Spleen (tissue), 11 donors: ENCODE results near the gene RABGGTA. TPM values are rescaled to one million over a fixed set of nuclear protein-coding genes. Genes with fewer than 3 reads are reported as not detected.
"Not testable (repeated sequence)": the region's sequence is repeated elsewhere in the genome, so short reads cannot be mapped to it uniquely, and the experiment has no call there.

Experiments
- DNase-seq: peaks from one replicate; pipeline ENCODE4 v3.0.0-alpha.2; 2020
- H3K27ac ChIP-seq, 8 donors: fragments of 200-600 bp; sonication (generic) in 7 of 8; 1 replicate in 4 of 8; 2 replicates in 4 of 8; pipeline versions ENCODE4 v1.5.0 to v1.8.0; 2016 to 2021; ENCODE audit warnings: inconsistent platforms in 4 of 8, mild to moderate bottlenecking in 4 of 8, moderate library complexity in 1 of 8
- H3K27me3 ChIP-seq, 7 donors: fragments of 200-600 bp; sonication (generic) in 6 of 7; replicated peaks in 1 of 7; 1 replicate in 4 of 7; 2 replicates in 3 of 7; pipeline versions ENCODE4 v1.5.0 to v1.8.0; 2016 to 2021; ENCODE audit warnings: inconsistent platforms in 3 of 7, mild to moderate bottlenecking in 1 of 7
- H3K36me3 ChIP-seq, 6 donors: fragments of 200-600 bp; sonication (generic) in 5 of 6; 1 replicate in 4 of 6; 2 replicates in 2 of 6; pipeline versions ENCODE4 v1.5.0 to v1.8.0; 2016 to 2021; ENCODE audit warnings: inconsistent platforms in 2 of 6
- H3K4me1 ChIP-seq, 6 donors: fragments of 200-600 bp; sonication (generic) in 5 of 6; 1 replicate in 3 of 6; 2 replicates in 3 of 6; pipeline versions ENCODE4 v1.5.0 to v1.8.0; 2016 to 2021; ENCODE audit warnings: inconsistent platforms in 3 of 6
- H3K4me3 ChIP-seq, 8 donors: fragments of 200-600 bp; sonication (generic) in 7 of 8; 1 replicate in 4 of 8; 2 replicates in 4 of 8; pipeline versions ENCODE4 v1.5.0 to v1.8.0; 2016 to 2021; ENCODE audit warnings: inconsistent platforms in 4 of 8, mild to moderate bottlenecking in 4 of 8, moderate library complexity in 2 of 8
- H3K9me3 ChIP-seq, 8 donors: fragments of 200-600 bp; sonication (generic) in 7 of 8; 1 replicate in 4 of 8; 2 replicates in 4 of 8; pipeline versions ENCODE4 v1.5.0 to v1.8.0; 2016 to 2021; ENCODE audit warnings: inconsistent platforms in 4 of 8
- POLR2A ChIP-seq, 3 donors: fragments of 450-650 bp; IDR thresholded peaks; one replicate each; pipeline ENCODE4 v1.5.1; 2017; ENCODE audit warnings: antibody characterized with exemption in 3 of 3, mild to moderate bottlenecking in 1 of 3
- POLR2AphosphoS5 ChIP-seq, 3 donors: sonication (generic); formaldehyde crosslinking; IDR thresholded peaks; one replicate each; pipeline ENCODE4 v1.5.1; 2017; ENCODE audit warnings: antibody characterized with exemption in 3 of 3
- WGBS, 5 donors: extraction: QIAGEN DNeasy Blood & Tissue Kit in 3 of 5; methylation state at CpG; one replicate each; pipeline versions ENCODE4 v1.1.5 to v1.1.7; 2013 to 2018; 5-methylcytosine and 5-hydroxymethylcytosine counted together
- intact Hi-C: fragments of 100-400 bp; cut with DNase I; formaldehyde crosslinking; loops from one replicate; pipeline ENCODE4 v1.15.0; 2023; ENCODE audit warnings: low total_unique reads
- polyA plus RNA-seq, 3 donors: library from polyadenylated mRNA; stranded (reverse); fragments of 200-250 nt; gene quantifications; one replicate each; pipeline ENCODE4 v1.2.1, GENCODE V29; 2013
- total RNA-seq, 7 donors: library from RNA; depleted of rRNA in 3 of 7; stranded (reverse); fragments of >200 nt in 3 of 7; fragmentation: NEBNext Ultra II Directional in 4 of 7; extraction: Animal tissue kit (Norgen Biotek cat#: 25700) in 4 of 7; gene quantifications; one replicate each; pipeline versions ENCODE4 v1.1.0 to v1.2.1, GENCODE V29; 2016 to 2021
- TF ChIP-seq, protein P1 (sequence below), 11 experiments: fragments of 200-600 bp in 7 of 11; fragments of 450-650 bp in 4 of 11; sonication (generic) in 4 of 11; IDR thresholded peaks in 8 of 11; conservative IDR thresholded peaks in 3 of 11; 1 replicate in 7 of 11; 2 replicates in 4 of 11; pipeline versions ENCODE4 v1.4.0 to v1.8.0; 2016 to 2021; ENCODE audit warnings: antibody characterized with exemption in 11 of 11, inconsistent platforms in 4 of 11, mild to moderate bottlenecking in 1 of 11
- donor health status: healthy with polysubstance abuse.
- donor health status: DM: no; HTN: no; CAD: no; lungs with moderate emphysema.
- donor health status: DM: no; HTN: no; CAD: no.
- donor health status: Bipolar disorder and iron deficiency.
- donor health status: healthy.
- donor health status: DM: no; HTN: no; CAD: no.
- donor health status: DM: yes; HTN: yes; CAD: no.

Gene RABGGTA
- total and polyA plus RNA-seq, 10 donors: 22.5 to 63.0 (median 47.0) TPM

DNA sequence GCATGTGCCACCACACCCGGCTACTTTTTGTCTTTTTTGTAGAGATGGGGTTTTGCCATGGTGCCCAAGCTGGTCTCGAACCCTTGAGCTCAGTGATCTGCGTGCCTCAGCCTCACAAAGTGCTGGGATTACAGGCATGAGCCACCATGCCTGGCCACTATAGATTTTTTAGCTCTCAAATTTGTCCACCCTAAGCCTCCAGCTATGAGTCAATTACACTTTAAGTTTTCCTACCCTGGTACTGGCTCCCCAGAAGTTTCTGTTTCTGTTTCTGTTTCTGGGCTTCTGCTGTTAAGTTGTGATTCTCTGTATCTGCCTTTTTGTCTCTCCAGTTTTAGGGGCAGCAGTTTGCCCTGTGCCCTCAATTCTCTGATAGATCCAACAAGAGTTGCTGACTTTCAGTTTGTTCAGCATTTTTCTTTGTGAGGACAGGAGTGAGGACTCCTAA, 24.6 kb downstream of the RABGGTA start:
- 75 to 87% (median 82%) methylated on average over 3 of the region's 3 CpGs for WGBS, 5 donors
- no peaks in the 10 kb centered on the region for H3K9me3 ChIP-seq
- TF ChIP-seq POLR2AphosphoS5 (IDR thresholded peaks at IDR 0.05) (no peak), POLR2A (IDR thresholded peaks at IDR 0.05) (no peak)
- TF ChIP-seq, protein P1, sequence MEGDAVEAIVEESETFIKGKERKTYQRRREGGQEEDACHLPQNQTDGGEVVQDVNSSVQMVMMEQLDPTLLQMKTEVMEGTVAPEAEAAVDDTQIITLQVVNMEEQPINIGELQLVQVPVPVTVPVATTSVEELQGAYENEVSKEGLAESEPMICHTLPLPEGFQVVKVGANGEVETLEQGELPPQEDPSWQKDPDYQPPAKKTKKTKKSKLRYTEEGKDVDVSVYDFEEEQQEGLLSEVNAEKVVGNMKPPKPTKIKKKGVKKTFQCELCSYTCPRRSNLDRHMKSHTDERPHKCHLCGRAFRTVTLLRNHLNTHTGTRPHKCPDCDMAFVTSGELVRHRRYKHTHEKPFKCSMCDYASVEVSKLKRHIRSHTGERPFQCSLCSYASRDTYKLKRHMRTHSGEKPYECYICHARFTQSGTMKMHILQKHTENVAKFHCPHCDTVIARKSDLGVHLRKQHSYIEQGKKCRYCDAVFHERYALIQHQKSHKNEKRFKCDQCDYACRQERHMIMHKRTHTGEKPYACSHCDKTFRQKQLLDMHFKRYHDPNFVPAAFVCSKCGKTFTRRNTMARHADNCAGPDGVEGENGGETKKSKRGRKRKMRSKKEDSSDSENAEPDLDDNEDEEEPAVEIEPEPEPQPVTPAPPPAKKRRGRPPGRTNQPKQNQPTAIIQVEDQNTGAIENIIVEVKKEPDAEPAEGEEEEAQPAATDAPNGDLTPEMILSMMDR (IDR thresholded peaks at IDR 0.05 in 8 of 11, conservative IDR thresholded peaks at IDR 0.05 in 3 of 11): no peak
- DNase-seq: no peak
- H3K27ac ChIP-seq: peak overlapping the region; percentile 48 to 81 (median 76)
- H3K4me1 ChIP-seq: peaks cover 8 to 52% (median 23%) of the 10 kb centered on the region in 6 donors
- intact Hi-C loops: no loop called here
- H3K27me3 ChIP-seq: no peaks in the 10 kb centered on the region
- peak overlapping the region in 1 of 8 donors; percentile 19 for H3K4me3 ChIP-seq
- H3K36me3 ChIP-seq: peaks cover 0 to 9% (median 0%) of the 10 kb centered on the region in 6 donors

DNA sequence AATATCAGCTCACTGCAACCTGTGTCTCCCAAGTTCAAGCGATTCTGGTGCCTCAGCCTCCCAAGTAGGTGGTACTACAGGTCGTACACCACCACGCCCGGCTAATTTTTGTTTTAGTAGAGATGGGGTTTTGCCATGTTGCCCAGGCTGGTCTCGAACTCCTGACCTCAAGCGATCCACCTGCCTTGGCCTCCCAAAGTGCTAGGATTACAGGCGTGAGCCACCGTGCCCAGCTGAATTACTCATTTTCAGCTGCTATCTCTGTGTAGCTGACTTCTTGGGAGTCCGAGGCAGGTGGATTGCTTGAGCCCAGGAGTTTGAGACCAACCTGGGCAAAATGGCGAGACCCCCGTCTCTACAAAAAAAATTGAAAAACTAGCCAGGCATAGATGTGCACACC, 26.0 kb downstream of the RABGGTA start:
- H3K36me3 ChIP-seq: peaks cover 0 to 22% (median 9%) of the 10 kb centered on the region in 6 donors
- H3K4me1 ChIP-seq: peaks cover 22 to 53% (median 34%) of the 10 kb centered on the region in 6 donors
- H3K27ac ChIP-seq, DNase-seq, H3K27me3 ChIP-seq, intact Hi-C loops, H3K4me3 ChIP-seq, H3K9me3 ChIP-seq: not testable (repeated sequence)
- 95 to 97% (median 97%) methylated on average over 11 of the region's 11 CpGs for WGBS, 5 donors

DNA sequence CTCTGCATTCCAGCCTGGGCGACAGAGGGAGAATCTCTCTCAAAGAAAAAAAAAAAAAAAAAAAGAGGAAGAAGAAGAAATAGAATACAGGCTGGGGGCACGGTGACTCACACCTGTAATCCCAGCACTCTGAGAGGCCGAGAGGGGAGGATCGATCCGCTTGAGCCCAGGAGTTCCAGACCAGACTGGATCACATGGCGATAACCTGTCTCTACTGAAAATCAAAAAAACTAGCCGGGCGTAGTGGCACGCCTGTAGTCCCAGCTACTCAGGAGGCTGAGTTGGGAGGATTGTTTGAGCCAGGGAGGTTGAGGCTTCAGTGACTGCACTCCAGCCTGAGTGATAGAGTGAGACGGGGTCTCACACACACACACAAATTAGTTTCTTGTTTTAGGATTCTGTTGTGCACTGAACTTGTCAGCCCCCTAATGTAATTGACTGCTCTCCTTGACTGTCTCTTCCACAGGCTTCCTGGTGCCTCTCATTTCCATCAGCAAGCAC, 28.0 kb downstream of the RABGGTA start:
- intact Hi-C loops: loop anchor here (2.0 kb wide), 1 partner anchor 55 kb away; the partner anchor contains the start of genes DHRS1 and NOP9
- peak; percentile 81 for DNase-seq
- peaks cover 3 to 33% (median 28%) of the 10 kb centered on the region in 6 donors for H3K36me3 ChIP-seq
- peak overlapping the region; percentile 58 to 83 (median 68) for H3K4me3 ChIP-seq
- no peaks in the 10 kb centered on the region for H3K27me3 ChIP-seq
- H3K4me1 ChIP-seq: peaks cover 40 to 71% (median 53%) of the 10 kb centered on the region in 6 donors
- peak overlapping the region; percentile 97 to 100 (median 99) for H3K27ac ChIP-seq
- H3K9me3 ChIP-seq: no peaks in the 10 kb centered on the region
- 36 to 54% (median 37%) methylated on average over 10 of the region's 10 CpGs for WGBS, 5 donors
- TF ChIP-seq POLR2A (IDR thresholded peaks at IDR 0.05): no peak
- TF ChIP-seq, protein P1 (IDR thresholded peaks at IDR 0.05 in 8 of 11, conservative IDR thresholded peaks at IDR 0.05 in 3 of 11): no peak
- no peak for TF ChIP-seq POLR2AphosphoS5 (IDR thresholded peaks at IDR 0.05)

GRCh38 chr14:24241829-24242443, 29.5 kb downstream of the RABGGTA start:
- intact Hi-C loops: loop anchor here (2.0 kb wide), 1 partner anchor 57 kb away; the partner anchor contains the start of genes DHRS1 and NOP9
- 2 to 8% (median 3%) methylated on average over 20 to 39 of the region's 39 CpGs for WGBS, 5 donors
- H3K27ac ChIP-seq: peak overlapping the region; percentile 97 to 100 (median 99)

More at GRCh38 chr14:24241829-24242443, 29.5 kb downstream of the RABGGTA start:
- Histone ChIP-seq H3K9me3 (no peaks in the 10 kb centered on the region), H3K4me1 (peaks cover 39 to 78% (median 58%) of the 10 kb centered on the region in 6 donors), H3K4me3 (peak overlapping the region; percentile 58 to 83 (median 68)), H3K36me3 (peaks cover 3 to 47% (median 43%) of the 10 kb centered on the region in 6 donors), H3K27me3 (no peaks in the 10 kb centered on the region)
- TF ChIP-seq POLR2A (IDR thresholded peaks at IDR 0.05): no peak
- TF ChIP-seq, protein P1 (IDR thresholded peaks at IDR 0.05 in 8 of 11, conservative IDR thresholded peaks at IDR 0.05 in 3 of 11): peak; percentile 64 to 91 (median 86)
- peak; percentile 99 for DNase-seq
